RCC 7860 (cell line): ENCODE data around the gene TMED6.
A peak's percentile ranks its signal among the peaks of the same experiment; 100 is the strongest.
"Not testable (repeated sequence)": the region's sequence is repeated elsewhere in the genome, so short reads cannot be mapped to it uniquely, and the experiment has no call there.

Experiments
- DNase-seq: peaks from one replicate; pipeline ENCODE4 v3.0.0-alpha.2; 2015; ENCODE audit warnings: low spot score
- FAIRE-seq: peaks from 2 replicates; lab custom pipeline; 2012; peaks lifted over from hg19 to GRCh38; lab: Jason Lieb, UNC

Gene TMED6

DNA sequence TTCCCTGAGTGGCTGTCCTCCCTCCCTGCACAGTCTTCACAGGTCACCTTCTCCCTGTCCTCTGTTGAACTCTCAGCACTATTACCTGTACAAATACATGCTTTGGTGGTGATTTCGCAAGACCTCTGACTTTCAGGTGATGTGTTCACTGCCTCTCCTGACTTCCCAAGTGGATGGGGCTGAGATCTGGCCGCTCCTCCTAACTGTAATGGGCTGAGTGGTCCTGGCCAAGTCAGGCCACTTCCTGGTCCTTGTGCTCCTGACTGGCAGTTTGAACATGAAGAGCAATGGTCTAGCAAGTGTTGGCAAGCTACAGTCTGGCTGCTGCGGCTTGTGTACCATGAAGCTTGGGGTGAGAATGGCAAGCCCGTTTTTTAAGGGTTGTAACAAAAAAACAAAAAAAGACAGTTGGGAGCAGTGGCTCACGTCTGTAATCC is 11.7 kb upstream of the TMED6 start:
- FAIRE-seq (no peak), DNase-seq (no peak)

DNA sequence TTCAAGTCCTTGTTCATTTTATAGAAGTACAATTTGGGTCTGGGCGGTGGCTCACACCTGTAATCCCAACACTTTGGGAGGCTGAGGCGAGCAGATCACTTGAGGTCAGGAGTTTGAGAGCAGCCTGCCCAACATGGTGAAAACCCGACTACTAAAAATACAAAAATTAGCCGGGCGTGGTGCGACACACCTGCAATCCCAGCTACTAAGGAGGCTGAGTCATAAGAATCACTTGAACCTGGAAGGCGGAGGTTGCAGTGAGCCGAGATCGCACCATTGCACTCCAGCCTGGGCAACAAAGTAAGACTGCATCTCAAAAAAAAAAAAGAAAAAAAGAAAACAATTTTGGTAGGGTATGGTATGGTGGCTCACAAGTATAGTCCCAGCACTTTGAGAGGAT is 8.5 kb upstream of the TMED6 start:
- not testable (repeated sequence) for FAIRE-seq, DNase-seq

GRCh38 chr16:69350536-69351133 is 951 bp downstream of the TMED6 start:
- DNase-seq (no peak), FAIRE-seq (no peak)

DNA sequence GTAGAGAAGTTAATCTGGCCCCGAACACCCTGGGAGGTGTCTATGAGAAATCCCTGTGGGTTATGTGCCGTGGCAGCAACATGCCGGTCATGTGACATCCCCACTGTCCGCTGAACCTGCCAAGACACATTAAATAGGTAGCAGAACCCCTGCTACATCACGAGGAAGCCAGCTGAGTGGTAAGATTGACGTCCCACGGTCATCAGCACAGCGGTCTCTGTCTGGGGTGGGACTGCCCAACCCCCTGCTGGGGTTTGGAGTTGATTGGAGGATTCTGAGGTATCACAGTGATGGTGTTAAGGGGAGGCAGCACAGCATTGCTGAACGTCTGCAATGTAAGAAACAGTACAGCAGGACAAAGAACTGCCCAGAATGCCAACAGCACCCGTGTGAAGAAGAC is 2.0 kb downstream of the TMED6 start:
- FAIRE-seq (no peak), DNase-seq (no peak)

GRCh38 chr16:69348222-69348621 is 3.4 kb downstream of the TMED6 start:
- FAIRE-seq: no peak
- no peak for DNase-seq

DNA sequence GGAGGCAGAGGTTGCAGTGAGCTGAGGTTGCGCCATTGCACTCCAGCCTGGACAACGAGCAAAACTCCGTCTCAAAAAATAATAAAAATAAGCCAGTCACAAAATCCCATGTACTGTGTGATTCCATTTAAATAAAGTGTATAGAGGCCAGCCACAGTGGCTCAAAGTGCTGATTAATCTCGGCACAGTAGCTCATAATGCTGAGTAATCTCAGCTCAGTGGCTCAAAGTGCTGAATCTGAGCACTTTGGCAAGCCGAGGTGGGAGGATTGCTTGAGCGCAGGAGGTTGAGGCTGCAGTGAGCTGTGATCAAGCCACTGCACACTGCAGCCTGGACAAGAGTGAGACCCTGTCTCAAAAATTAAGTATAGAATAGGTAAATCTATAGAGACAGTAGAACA is 4.9 kb downstream of the TMED6 start:
- FAIRE-seq: no peak
- DNase-seq: no peak

- FAIRE-seq (no peak), DNase-seq (no peak)
These were observed 5.7 kb downstream of the TMED6 start for GRCh38 chr16:69345923-69346322.

DNA sequence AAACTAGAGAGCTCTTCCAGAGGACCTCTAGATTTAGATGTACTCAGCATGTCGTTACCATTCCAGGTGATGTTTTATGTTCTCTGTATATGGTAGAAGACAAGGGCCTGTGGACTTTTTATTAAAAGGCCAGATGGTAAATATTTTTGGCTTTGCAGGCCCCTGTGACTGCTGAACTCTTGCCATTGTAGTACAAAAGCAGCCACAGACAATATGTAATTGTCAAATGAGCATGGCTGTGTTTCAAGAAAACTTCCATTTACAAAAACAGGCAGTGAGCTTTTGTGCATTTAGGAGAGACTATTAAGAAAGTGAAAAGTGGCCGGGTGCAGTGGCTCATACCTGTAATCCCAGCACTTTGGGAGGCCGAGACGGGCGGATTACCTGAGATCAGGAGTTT is 7.4 kb downstream of the TMED6 start:
- DNase-seq (no peak), FAIRE-seq (no peak)

- DNase-seq: no peak
- no peak for FAIRE-seq
These were observed 11.4 kb downstream of the TMED6 start for GRCh38 chr16:69340095-69340644.

- DNase-seq (peak; percentile 96), FAIRE-seq (peak; percentile 86)
These were observed 12.1 kb downstream of the TMED6 start, which contains the start of the genes COG8 and NIP7 for GRCh38 chr16:69339289-69340094. TSS of gene COG8 (minus strand) at chr16:69339564. CDS start at chr16:69339552, 12 bp downstream. TSS of gene NIP7 (plus strand) at chr16:69339772. CDS start at chr16:69339830, 58 bp downstream.

GRCh38 chr16:69338557-69339288 is 12.9 kb downstream of the TMED6 start:
- DNase-seq (no peak), FAIRE-seq (no peak)

GRCh38 chr16:69334696-69335095 is 16.9 kb downstream of the TMED6 start:
- DNase-seq (no peak), FAIRE-seq (no peak)

GRCh38 chr16:69330286-69331109 is 21.1 kb downstream of the TMED6 start, which contains the start of gene PDF:
TSS of gene PDF (minus strand) at chr16:69330588. CDS start at chr16:69330570, 18 bp downstream.
- DNase-seq: peak; percentile 84
- no peak for FAIRE-seq

- FAIRE-seq (no peak), DNase-seq (no peak)
These were observed 22.0 kb downstream of the TMED6 start for GRCh38 chr16:69329369-69330285.

- DNase-seq (peak; percentile 51), FAIRE-seq (no peak)
These were observed 22.7 kb downstream of the TMED6 start for GRCh38 chr16:69328854-69329316.

GRCh38 chr16:69327585-69328310 is 23.8 kb downstream of the TMED6 start:
- no peak for FAIRE-seq
- no peak for DNase-seq

DNA sequence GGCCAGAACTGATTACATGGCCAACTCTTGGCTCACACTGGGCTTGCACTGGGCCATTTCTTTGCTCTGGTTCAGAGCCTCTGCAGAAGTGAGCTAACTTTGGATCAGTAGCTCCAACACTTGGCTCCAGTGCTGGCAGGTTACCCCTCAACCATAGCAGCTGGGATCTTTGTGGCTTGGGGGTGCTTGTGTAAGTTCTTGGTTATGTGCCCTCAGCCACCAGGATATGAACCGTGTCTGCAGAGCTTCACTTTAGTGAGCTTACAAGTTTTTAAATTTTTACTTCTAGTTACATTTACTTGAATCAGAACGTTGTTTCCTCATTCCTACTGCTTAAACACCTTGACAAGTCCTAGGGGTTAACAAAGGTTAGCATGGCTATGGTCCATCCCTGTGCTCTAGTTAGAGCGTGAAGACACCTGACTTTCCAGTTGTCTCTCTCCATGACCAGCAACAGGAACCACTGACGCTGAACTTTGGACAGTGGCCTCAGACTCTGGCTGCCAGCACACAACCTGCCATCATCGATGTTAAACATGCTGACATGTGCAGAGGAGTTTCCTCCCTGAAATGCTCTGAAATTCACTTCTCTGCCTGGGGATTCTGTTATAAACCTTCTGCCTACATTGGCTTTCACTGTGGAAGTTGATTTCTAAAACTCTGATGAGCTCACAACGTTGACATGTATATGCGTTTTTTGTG is 25.3 kb downstream of the TMED6 start:
- DNase-seq (no peak), FAIRE-seq (no peak)

GRCh38 chr16:69325784-69326171 is 25.8 kb downstream of the TMED6 start:
- no peak for FAIRE-seq
- no peak for DNase-seq
